Neural cell (in vitro differentiated cells): ENCODE data around the gene THOC2.

Experiments used
- EP300 ChIP-seq: fragments of 450-650 bp; conservative IDR thresholded peaks from 2 replicates; pipeline ENCODE4 v1.6.1; 2014; ENCODE audit warnings: antibody characterized with exemption, mild to moderate bottlenecking, moderate library complexity; ENCODE audit not compliant: poor library complexity, severe bottlenecking
- POLR2AphosphoS5 ChIP-seq: IDR thresholded peaks from 2 replicates; pipeline ENCODE4 v1.6.1; 2012
- REST ChIP-seq: IDR thresholded peaks from 2 replicates; pipeline ENCODE4 v1.6.1; 2012; ENCODE audit warnings: borderline replicate concordance
- SMC3 ChIP-seq: fragments of 450-650 bp; conservative IDR thresholded peaks from 2 replicates; pipeline ENCODE4 v1.6.1; 2014; ENCODE audit warnings: antibody characterized with exemption, mild to moderate bottlenecking, moderate library complexity; ENCODE audit not compliant: poor library complexity

- no peak for TF ChIP-seq SMC3
- no peak for TF ChIP-seq REST
- no peak for TF ChIP-seq POLR2AphosphoS5
- no peak for TF ChIP-seq EP300
These were observed 1.4 kb downstream of the THOC2 start for GRCh38 chrX:123731258-123731986.
